GM19193 (cell line): ENCODE results near the gene ARHGAP29.

Experiments
- POLR2A ChIP-seq: IDR thresholded peaks from 4 replicates; pipeline ENCODE4 v1.6.1; 2011; ENCODE audit not compliant: insufficient read depth, insufficient read length; ENCODE audit errors: extremely low read depth

The ARHGAP29 gene

DNA sequence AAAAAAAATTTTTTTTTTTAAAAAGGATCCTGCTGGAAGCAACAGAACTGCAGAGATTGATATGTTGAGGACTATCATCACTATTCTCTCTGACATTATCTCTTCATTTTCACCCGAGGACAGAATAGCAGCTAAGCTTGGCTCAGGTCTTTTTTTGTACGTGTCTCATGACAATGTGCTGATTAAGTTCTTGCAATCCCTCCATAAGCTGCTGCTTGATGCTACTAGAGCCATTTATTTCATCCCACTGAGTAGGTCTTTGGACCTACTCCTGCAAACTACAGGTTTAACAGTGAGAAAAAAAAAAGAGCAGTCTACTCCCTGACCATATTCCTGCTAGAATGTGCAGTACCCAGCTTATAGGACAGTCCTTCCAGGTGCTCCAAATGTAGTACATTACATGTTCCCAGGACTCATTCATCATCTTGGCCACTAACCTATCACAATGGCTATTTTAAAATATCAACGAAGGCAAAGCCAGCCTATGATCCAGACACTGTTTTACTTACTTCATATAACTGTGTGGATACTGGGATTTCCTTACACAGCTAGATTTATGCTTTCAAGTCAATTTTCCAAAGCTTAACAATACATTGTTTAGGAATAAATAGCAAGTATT, 54.1 kb downstream of the ARHGAP29 start:
- no peak for TF ChIP-seq POLR2A

DNA sequence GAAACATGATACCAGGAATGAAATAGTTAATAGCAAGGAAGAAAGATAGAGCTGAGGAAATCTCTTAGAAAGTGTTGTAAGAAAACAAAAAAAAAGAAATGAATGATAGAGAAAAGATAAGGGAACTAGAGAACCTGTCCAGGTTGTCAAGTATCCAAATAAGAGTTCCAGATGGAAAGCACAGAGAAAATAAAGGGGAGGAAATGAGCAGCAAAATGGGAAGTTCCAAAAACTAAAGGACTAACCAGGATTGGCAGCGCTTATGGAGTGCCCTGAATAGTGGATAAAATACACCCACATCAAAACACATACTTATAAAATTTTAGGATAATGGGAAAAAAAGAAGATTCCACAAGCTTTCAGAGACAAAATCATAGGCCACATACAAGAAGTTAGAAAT, 55.2 kb downstream of the ARHGAP29 start:
- TF ChIP-seq POLR2A, result no peak

DNA sequence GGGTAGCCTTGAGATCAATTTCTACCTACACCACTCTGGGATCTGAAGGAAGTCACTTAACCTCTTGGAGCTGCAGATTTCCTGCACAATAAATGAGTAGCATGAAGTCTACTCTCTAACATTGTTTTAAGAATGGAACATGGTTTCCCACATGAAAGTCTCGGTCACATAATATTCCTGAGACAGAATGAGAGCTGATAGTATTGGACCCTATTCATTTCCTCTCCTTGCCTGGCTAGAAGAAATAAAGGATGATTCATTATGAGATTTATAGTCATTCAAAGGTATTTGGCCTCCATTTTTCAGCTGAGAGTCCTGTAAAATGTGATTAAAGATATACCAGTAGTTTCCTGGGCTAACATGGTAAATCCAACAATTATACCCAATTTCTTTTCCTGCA, 56.7 kb downstream of the ARHGAP29 start:
- TF ChIP-seq POLR2A, result no peak

DNA sequence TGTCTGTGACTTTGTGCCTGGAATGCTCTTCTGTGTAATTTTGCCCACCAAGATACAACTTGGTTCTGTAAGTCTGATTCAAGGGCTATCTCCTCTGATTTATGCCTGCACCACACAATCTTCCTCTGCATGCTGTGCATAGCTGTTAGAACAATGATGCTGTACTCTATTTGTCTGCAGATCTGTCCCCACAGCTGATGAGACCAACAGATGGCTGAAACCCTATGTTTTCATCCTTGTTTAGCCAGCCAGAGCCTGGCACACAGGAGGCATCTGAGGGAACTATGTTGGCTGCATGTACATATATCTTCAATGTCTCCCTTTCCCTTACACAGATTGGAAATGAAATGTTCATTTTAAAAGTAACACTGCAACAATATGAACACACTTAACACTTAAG, 58.5 kb downstream of the ARHGAP29 start:
- no peak for TF ChIP-seq POLR2A

DNA sequence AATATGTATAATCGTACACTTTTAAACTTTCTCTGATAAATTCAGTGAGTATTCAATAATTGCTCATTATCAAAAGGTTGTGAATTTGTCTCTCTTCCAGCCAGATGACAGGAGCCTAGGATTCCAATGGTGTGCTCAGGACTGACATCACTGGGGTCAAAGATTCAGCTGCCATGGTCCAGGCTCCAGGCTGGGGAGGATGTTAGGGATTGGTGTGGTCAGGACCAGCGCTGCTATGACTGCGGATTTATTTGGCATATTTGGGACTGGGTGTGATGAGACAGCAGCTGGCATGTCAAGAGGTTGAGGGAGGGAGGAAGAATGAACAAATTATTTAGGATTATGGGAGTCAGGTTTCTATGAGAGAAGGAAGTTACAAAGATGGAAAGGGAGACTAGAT, 68.3 kb downstream of the ARHGAP29 start:
- no peak for TF ChIP-seq POLR2A

DNA sequence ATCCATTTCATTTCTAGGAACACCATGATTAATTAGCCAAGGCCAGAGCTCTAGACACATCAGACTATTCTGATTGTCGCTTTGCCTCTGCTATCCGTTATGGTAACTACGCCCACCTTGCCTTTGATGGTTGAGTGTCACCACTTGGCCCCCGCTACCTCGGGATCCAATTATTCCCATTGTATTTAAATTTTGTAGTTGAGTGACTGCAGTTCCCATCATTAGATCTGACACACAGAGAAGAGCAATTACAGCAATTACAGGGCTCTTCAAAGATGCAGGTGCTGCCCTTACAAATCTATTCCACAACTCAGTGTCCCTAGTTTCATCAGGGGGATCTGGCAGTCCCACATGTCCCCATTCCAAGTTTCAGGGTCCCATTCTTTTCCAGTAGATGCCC, 71.5 kb downstream of the ARHGAP29 start:
- no peak for TF ChIP-seq POLR2A

DNA sequence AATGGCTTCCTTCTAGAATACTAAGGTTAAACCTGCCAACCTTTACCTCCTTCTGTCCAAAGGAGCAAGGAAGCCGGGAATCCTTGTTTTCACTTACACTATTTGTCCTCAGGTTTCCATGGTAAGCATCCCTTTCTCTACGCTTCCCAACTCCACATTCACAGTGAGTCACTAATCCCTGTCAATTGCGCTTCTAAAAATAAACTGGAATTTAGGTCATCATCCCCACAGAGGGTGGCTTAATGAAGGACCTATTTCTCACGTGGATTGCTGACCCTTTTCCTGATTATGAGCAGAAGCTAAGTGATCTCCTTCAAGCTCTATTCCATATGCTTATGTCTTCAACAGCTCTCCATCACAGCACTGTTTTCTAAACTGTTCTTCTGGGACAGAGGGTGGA, 76.6 kb downstream of the ARHGAP29 start:
- TF ChIP-seq POLR2A, result no peak

DNA sequence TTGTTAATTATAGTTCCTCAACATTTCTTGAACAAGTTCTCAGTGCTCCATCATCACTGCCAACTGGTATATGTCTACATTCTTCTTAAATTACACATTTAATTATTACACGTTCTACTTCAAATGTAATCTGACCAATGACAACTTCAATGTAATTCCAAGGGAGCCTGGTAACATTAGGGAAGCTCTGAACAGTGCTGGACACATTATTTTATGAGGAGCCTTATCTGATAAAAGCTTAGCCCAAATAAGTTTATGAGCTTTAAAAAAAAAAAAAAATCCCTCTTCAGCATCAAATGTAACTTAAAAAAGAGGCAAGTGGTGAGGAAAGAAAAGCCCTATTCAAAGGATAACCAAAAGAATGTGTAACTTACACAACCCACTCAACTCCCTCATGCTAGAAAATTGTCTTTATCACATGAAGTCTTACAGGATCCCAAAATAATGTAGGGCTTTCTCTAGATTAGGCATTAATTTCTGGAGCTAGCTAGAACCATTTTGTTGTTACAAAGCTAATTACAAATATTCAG, 81.2 kb downstream of the ARHGAP29 start:
- TF ChIP-seq POLR2A, result no peak

DNA sequence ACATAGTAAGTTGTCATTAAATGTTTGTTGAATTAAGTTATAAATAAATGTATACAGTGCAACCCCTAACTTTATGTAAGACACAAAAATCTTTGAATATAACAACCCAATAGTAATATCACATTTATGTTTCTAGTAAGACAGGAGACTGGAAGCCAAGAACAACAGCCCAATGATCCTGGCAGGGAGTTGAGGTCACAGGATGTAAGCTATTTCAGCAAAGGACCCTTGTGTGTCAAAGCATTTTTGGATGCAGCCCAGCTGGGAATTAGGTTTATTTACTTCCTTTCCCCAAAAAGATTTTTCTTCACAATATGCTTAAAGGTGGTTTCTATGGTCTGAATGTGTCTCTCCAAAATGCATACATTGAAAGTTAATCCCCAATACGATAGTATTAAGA, 82.4 kb downstream of the ARHGAP29 start:
- no peak for TF ChIP-seq POLR2A

DNA sequence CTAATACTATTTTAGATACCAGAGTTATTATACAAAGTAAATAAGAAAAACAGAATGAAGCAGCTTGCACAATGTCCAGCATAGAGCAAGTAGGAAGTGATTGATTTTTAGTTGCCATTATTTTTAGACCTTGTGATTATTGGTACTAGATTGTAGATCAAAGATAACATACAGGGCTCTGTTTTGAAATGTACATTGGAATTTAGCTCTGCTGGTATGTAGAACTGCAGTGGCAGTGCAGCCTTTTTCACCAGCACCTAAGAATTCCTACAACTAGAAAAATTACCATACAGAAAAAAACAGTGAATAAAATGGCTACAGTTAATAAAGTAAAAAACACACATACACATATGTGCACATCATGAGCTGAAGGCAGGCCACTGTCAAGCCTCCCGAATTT, 84.3 kb downstream of the ARHGAP29 start:
- no peak for TF ChIP-seq POLR2A

DNA sequence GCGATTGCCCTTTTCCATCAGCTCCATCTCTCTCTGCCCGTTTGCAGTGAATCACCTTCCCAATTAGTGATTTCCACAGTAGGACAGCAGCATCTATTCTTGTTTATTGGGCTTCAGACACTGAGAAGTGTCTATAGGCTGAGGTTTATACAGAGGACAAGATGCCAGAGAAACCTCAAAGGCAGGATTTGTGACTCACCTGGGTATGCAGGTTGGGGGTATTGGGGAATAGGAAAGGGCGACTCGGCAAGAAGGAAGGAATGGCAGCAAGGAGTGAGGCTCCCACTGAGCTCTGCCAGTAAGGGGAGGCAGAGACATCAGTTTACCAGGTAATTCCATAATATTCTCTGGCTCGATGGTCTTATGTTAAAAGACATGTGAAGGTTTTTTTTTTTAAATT, 91.1 kb downstream of the ARHGAP29 start:
- no peak for TF ChIP-seq POLR2A

DNA sequence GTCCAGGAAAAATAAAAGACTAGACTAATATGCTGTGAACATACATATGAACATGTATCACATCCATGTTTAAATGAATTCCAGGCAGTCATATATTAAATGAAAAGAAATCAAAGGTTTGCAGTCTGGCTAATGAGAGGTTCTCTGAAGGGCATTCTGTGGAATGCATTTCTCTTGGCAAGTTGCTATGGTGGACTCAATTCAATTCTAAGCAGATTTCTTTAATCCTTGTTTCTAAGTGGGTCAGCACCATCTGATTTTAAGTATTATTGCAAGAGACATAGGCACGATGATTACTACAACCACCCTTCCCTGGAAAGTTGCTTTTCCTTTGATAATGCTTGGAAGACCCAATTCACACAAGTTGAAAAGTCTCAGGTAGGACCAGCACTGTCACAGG, 92.5 kb downstream of the ARHGAP29 start:
- TF ChIP-seq POLR2A, result no peak

DNA sequence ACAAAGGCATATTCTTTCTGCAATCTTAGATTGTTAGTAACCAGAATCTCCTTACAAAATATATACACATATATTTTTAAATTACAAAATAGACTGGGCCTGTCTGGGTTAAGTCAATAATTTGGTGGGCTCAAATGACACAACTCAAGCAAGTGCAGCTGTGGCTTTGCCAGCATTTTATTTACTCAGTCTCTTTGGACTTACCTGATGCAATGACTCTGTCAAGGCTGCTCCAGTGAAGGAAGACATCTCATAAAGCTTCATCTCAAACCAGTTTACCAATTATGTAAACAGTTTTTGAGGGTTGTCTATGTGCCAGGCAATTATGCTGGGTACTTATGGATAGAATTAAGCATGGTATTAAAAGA, 93.6 kb downstream of the ARHGAP29 start:
- TF ChIP-seq POLR2A, result no peak

DNA sequence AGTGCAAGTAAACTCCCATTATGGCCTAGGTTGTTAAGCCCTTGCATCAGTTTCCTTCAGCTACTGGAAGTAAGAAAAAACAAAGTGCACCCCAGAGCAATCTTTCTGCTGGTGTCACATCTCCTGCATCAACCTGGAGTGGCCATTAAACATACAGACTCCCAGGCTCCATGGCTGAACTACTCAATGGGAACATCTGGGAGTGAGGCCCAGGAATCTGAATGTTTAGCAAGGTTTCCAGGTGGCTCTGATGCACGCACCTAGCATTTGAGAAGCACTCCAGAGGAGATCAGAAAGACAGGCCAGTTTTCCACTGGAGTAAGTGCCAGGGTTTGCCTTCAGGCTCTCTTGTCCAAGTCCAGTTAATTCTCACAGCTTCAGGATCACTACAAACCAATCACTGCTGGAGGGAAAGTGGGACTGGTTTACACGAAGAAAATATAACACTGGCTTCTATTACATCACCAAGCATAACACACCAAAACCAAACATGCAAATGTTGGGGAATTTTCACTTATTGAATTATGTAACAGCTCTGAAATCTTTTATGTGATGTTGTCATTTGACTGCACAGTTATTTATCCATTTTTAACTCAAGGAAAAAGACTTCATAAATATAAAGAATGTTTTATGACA, 94.1 kb downstream of the ARHGAP29 start:
- no peak for TF ChIP-seq POLR2A

DNA sequence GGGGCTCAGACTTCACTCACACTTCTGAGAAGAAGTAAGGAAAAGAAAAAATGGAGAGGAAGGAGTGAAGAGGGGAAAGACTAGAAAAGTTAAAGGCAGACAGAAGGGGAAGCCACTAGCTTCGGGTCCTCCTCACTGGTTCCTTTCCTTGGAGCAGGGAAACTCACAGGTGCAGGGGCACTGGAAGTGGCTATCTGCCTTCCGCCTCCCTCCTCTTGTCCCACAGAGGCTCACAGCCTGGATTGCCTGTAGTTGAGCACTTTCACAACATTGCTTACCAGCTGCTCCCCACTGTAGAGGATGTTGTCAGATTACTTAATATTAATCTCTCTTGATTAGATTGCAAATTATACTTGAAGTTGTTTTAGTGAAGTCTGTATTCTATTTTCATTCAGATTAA, 94.8 kb downstream of the ARHGAP29 start:
- no peak for TF ChIP-seq POLR2A

DNA sequence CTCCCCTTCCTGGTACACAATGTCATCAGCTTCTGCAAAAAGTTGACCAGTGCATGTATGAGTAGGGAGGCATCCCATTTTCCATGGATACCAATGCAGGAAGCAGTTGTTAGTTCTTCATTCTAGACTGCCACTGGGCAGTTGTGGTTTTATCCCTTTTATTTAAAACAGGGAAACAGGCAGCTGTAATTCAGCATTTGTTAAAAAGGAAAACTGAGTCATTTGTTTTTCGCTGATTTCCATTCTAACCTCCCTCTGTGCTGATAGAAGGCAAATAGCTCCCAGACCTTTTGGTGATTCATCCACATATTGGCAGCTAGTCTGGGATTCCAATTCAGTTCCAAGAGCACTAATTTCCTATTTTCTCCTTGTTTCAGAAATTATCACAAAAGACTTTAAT, 95.4 kb downstream of the ARHGAP29 start:
- TF ChIP-seq POLR2A, result no peak

DNA sequence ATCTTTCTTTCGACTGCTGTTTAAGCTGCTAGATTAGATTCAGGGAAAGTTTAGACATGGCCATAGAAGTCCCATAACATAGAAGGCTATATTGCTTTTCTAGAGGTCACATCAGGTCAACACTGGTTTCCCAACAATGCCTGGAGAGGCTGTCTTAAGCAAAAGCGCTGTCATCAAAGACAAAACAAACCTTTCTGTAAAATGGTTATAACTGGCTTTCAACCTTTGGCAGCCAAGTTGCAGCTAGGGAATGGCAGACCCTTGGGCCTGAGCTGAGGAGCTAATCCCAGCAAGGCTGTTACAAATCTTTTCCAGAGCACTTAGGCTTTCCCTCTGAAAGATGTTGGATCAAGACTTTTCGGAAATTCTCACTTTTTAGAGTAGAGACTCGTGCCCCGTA, 105.3 kb downstream of the ARHGAP29 start:
- TF ChIP-seq POLR2A, result no peak
